ENCODE results near the gene LCN10. TPM values are rescaled to one million over a fixed set of nuclear protein-coding genes. Genes with fewer than 3 reads are reported as not detected.
A peak's percentile ranks its signal among the peaks of the same experiment; 100 is the strongest.

LCN10 gene
- total RNA-seq, 1 donor from 2014 or later: not detected

DNA sequence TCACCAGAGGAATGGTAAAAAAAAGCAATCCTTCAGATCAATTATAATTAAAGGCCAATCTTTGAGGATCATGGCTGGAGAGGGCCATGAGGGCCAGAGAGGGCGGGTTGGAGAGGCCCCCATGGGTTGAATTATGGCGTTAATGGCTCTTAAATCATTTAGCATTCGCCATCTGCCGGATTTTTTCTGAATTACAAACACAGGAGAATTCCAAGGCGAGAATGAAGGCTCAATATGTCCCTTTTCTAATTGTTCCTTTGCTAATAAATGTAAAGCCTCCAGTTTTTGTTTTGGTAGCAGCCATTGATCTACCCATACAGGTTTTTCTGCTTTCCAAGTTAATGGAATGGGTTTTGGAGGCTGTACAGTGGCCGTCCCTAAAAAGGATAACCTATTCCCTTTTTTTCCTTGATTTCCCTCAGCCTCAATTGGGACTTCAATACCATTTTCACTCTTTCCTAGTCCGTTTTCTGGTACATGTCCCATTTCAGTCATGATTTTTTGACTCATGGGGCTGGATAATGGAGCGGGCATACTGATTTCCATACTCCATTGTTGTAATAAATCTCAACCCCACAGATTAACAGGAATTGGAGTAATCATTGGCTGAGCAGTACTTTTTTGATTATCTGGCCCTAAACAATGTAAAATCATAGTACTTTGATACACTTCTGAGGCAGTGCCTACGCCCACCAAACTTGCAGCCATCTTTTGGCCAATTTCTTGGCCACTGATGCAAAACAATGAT, 41.7 kb upstream of the LCN10 start:
- H3K27me3 Mint-ChIP-seq (ENCODE audit: unreplicated experiment): peaks cover 37% of the 10 kb centered on the region
- TF ChIP-seq, protein P1, sequence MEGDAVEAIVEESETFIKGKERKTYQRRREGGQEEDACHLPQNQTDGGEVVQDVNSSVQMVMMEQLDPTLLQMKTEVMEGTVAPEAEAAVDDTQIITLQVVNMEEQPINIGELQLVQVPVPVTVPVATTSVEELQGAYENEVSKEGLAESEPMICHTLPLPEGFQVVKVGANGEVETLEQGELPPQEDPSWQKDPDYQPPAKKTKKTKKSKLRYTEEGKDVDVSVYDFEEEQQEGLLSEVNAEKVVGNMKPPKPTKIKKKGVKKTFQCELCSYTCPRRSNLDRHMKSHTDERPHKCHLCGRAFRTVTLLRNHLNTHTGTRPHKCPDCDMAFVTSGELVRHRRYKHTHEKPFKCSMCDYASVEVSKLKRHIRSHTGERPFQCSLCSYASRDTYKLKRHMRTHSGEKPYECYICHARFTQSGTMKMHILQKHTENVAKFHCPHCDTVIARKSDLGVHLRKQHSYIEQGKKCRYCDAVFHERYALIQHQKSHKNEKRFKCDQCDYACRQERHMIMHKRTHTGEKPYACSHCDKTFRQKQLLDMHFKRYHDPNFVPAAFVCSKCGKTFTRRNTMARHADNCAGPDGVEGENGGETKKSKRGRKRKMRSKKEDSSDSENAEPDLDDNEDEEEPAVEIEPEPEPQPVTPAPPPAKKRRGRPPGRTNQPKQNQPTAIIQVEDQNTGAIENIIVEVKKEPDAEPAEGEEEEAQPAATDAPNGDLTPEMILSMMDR (IDR thresholded peaks at IDR 0.05): peak; percentile 61
- no peaks in the 10 kb centered on the region for H3K36me3 Mint-ChIP-seq (ENCODE audit: unreplicated experiment)
- DNase-seq (ENCODE audit: extremely low spot score, unreplicated experiment): no peak
- no peak overlapping the region for H3K27ac Mint-ChIP-seq (ENCODE audit: unreplicated experiment)
- H3K4me1 Mint-ChIP-seq (ENCODE audit: unreplicated experiment): peaks cover 7% of the 10 kb centered on the region
- no peak overlapping the region for H3K4me3 Mint-ChIP-seq (ENCODE audit: unreplicated experiment)
- H3K9me3 Mint-ChIP-seq (ENCODE audit: unreplicated experiment): no peaks in the 10 kb centered on the region

DNA sequence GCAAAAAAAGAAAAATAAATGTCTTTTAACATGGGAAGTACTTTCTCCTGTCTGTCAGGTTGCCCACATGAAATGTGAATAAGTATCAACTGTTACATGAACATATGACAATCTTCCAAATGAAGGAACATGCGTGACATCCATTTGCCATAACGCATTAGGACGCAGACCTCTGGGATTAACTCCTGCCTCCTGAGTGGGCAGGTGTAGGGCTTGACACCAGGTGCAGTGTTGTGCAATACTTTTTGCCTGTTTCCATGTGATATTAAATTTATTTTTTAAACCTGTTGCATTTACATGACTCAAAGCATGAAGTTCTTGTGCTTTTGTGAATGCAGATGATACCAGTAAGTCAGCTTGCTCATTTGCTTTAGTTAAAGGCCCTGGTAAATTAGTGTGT, 39.7 kb upstream of the LCN10 start:
- no peak overlapping the region for H3K27ac Mint-ChIP-seq (ENCODE audit: unreplicated experiment)
- peaks cover under 1% of the 10 kb centered on the region for H3K4me1 Mint-ChIP-seq (ENCODE audit: unreplicated experiment)
- peaks cover 57% of the 10 kb centered on the region for H3K27me3 Mint-ChIP-seq (ENCODE audit: unreplicated experiment)
- no peaks in the 10 kb centered on the region for H3K36me3 Mint-ChIP-seq (ENCODE audit: unreplicated experiment)
- H3K9me3 Mint-ChIP-seq (ENCODE audit: unreplicated experiment): no peaks in the 10 kb centered on the region
- DNase-seq (ENCODE audit: extremely low spot score, unreplicated experiment): no peak
- TF ChIP-seq, protein P1 (IDR thresholded peaks at IDR 0.05): no peak
- no peak overlapping the region for H3K4me3 Mint-ChIP-seq (ENCODE audit: unreplicated experiment)

DNA sequence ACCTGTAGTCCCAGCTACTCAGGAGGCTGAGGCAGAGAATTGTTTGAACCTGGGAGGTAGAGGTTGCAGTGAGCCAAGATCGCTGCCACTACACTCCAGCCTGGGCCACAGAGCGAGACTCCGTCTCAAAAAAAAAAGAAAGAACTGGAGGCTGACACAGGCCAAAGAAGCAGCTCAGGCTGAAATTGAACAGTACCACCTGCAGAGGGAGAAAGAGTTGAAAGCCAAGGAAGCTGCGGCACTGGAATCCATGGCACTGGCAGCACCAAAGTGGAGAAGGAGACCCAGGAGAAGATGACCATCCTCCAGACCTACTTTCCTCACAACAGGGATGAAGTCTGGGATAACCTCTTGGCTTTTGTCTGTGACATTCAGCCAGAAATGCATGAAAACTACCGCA, 37.1 kb upstream of the LCN10 start:
- Mint-ChIP-seq H3K27me3 (ENCODE audit: unreplicated experiment) (peaks cover 60% of the 10 kb centered on the region), H3K36me3 (ENCODE audit: unreplicated experiment) (no peaks in the 10 kb centered on the region), H3K27ac (ENCODE audit: unreplicated experiment) (no peak overlapping the region), H3K4me1 (ENCODE audit: unreplicated experiment) (no peaks in the 10 kb centered on the region), H3K4me3 (ENCODE audit: unreplicated experiment) (no peak overlapping the region), H3K9me3 (ENCODE audit: unreplicated experiment) (no peaks in the 10 kb centered on the region)
- TF ChIP-seq, protein P1 (IDR thresholded peaks at IDR 0.05): no peak
- no peak for DNase-seq (ENCODE audit: extremely low spot score, unreplicated experiment)

DNA sequence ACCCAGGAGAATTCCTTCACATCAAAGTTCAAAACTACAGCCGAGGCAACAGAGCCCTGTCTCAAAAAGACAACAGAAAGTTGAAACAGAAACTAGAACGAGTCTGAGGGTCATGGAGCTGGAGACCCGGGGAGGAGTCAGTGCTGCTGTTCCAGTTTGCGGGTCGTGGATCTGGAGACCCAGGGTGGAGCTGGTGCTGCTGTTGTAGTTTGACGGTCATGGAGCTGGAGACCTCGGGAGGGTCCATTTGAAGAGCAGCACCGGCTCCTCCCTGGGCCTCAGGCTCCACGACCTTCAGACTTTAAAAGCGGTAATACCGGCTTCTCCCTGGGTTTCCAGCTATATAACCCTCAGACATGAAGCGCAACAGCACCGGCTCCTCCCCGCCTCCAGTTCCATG, 34.6 kb upstream of the LCN10 start:
- Mint-ChIP-seq H3K36me3 (ENCODE audit: unreplicated experiment) (no peaks in the 10 kb centered on the region), H3K27me3 (ENCODE audit: unreplicated experiment) (peaks cover 53% of the 10 kb centered on the region), H3K4me3 (ENCODE audit: unreplicated experiment) (no peak overlapping the region), H3K4me1 (ENCODE audit: unreplicated experiment) (no peaks in the 10 kb centered on the region), H3K9me3 (ENCODE audit: unreplicated experiment) (peaks cover 4% of the 10 kb centered on the region), H3K27ac (ENCODE audit: unreplicated experiment) (no peak overlapping the region)
- TF ChIP-seq, protein P1 (IDR thresholded peaks at IDR 0.05): no peak
- DNase-seq (ENCODE audit: extremely low spot score, unreplicated experiment): no peak

DNA sequence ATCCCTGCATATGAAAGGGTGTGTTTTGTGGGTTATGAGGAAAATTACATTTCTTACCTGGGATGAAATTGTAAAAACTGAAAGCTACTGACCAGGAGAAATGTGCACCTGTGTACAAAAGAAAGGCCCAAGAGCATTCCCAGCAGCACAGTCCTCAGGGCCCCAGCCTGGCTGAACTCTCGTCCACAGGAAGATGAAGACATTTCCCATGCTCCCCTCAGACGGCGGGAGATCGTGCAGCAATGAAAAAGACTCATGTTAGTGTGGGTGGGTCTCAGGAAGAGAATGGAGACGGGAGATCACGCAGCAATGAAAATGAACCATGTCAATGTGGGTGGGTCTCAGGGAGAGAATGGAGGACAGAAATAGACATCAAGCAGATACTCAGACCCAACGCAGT, 34.2 kb upstream of the LCN10 start:
- H3K27me3 Mint-ChIP-seq (ENCODE audit: unreplicated experiment): peaks cover 49% of the 10 kb centered on the region
- H3K4me3 Mint-ChIP-seq (ENCODE audit: unreplicated experiment): no peak overlapping the region
- H3K27ac Mint-ChIP-seq (ENCODE audit: unreplicated experiment): no peak overlapping the region
- H3K4me1 Mint-ChIP-seq (ENCODE audit: unreplicated experiment): no peaks in the 10 kb centered on the region
- no peak for DNase-seq (ENCODE audit: extremely low spot score, unreplicated experiment)
- TF ChIP-seq, protein P1 (IDR thresholded peaks at IDR 0.05): no peak
- H3K9me3 Mint-ChIP-seq (ENCODE audit: unreplicated experiment): peaks cover 4% of the 10 kb centered on the region
- no peaks in the 10 kb centered on the region for H3K36me3 Mint-ChIP-seq (ENCODE audit: unreplicated experiment)

Measured in osteocyte (in vitro differentiated cells).